OCI-LY7 (cell line): ENCODE results near the gene PAX9.

Source experiments
- EZH2phosphoT487 ChIP-seq: fragments of 200-600 bp; sonication (generic); IDR thresholded peaks from 2 replicates; pipeline ENCODE4 v1.6.1; 2018; ENCODE audit warnings: low read depth, borderline replicate concordance, mild to moderate bottlenecking, mixed run types, antibody characterized with exemption, low read length, moderate library complexity, mixed read lengths
- TF ChIP-seq, protein P1 (sequence below): fragments of 200-600 bp; sonication (generic); conservative IDR thresholded peaks from 2 replicates; pipeline ENCODE4 v1.5.1; 2014; ENCODE audit warnings: mild to moderate bottlenecking, antibody characterized with exemption, low read length, moderate library complexity, mixed read lengths

DNA sequence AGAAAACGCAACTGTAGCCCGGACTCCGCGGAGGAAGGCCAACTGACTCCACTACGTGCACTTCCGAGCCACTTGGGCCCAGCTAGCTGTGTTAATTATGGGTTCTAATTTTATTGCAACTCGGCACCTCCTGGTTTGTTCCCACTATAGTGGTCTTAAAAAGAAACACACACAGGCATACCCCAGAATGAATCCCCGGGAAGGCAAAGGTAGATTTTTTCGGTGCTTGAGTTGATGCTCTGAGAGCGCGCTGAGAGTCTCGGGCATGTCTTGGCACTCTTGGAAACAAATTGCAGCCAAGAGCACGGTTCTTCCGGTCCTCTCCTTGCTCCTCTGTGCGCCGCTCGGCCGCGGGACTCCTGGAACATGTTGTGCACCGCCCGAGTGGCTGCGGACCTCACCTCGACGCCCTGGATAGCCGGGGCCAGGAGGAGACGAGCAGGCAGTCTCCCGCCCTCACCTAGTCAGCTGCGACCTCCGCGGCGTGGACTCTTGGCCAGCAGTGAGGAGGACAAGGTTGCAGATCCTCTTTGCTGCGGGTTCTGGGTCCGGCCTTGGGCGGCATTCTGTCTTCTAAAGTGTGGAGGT is 6.8 kb upstream of the PAX9 start:
- TF ChIP-seq, protein P1, sequence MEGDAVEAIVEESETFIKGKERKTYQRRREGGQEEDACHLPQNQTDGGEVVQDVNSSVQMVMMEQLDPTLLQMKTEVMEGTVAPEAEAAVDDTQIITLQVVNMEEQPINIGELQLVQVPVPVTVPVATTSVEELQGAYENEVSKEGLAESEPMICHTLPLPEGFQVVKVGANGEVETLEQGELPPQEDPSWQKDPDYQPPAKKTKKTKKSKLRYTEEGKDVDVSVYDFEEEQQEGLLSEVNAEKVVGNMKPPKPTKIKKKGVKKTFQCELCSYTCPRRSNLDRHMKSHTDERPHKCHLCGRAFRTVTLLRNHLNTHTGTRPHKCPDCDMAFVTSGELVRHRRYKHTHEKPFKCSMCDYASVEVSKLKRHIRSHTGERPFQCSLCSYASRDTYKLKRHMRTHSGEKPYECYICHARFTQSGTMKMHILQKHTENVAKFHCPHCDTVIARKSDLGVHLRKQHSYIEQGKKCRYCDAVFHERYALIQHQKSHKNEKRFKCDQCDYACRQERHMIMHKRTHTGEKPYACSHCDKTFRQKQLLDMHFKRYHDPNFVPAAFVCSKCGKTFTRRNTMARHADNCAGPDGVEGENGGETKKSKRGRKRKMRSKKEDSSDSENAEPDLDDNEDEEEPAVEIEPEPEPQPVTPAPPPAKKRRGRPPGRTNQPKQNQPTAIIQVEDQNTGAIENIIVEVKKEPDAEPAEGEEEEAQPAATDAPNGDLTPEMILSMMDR: no peak
- no peak for TF ChIP-seq EZH2phosphoT487
